ENCODE measurements around the gene ATF3. TPM values are rescaled to one million over a fixed set of nuclear protein-coding genes. Genes with fewer than 3 reads are reported as not detected.

ATF3 gene
- total RNA-seq, 1 experiment from 2014 or later, result 335 TPM

DNA sequence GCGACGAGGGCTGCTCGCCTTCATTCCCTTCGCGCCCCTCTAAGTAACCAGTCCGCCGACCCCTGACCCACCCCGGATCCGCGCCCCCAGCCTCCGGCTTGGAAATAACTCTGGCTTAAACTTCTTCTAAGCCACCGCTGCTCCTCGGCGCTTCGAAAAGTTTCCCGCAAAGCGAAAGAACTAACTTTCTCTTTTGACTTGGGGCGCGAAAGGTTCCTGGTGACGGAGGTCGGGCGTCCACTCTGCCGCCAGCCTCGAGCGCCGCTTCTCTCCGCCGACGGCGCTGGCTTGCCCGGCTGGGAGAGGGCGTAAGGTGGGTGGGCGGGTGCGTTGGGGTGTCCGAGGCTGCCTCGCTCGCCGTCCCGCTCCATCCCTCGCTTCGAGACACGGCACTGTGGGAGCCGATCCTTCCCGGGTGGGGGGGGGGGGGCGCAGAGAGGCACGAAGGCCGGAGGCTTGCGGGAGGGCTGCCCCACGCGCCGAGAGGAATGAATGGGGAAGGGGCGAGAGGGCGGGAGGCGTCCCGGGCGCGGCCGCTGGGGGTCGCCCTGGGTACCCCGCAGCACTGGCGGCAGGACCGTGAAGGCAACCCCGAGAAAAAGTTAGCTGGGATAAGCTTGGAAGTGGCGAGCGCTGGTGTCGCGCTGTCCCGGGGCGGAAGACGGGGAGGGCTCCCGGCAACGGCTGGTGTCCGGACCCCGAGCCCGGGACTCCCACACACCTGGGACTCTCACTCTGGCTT, 569 bp downstream of the ATF3 start:
- Histone ChIP-seq H3K4me2 (ENCODE audit: low read length) (peak overlapping the region; percentile 87), H3K79me2 (ENCODE audit: low read length) (peaks cover 36% of the 10 kb centered on the region), H3K9me3 (ENCODE audit: low read length) (no peaks in the 10 kb centered on the region), H2AFZ (ENCODE audit: low read length) (no peak overlapping the region), H3F3A (ENCODE audit: low read length, unreplicated experiment) (no peaks in the 10 kb centered on the region), H3K4me1 (ENCODE audit: insufficient read depth, low read length) (peaks cover 37% of the 10 kb centered on the region), H3K9ac (ENCODE audit: low read length) (peak overlapping the region; percentile 84), H3K4me3 (ENCODE audit: low read length) (peak overlapping the region; percentile 83), H3K27ac (ENCODE audit: low read length) (peak overlapping the region; percentile 44), H3K9me2 (replicated peaks; ENCODE audit: low read length) (no peaks in the 10 kb centered on the region), H3K27me3 (ENCODE audit: low read length) (peaks cover 38% of the 10 kb centered on the region), H4K20me1 (ENCODE audit: low read length) (peaks cover 48% of the 10 kb centered on the region), H3K36me3 (ENCODE audit: low read depth, low read length) (no peaks in the 10 kb centered on the region; the same call in 1 of the 2 replicates)
- peak; percentile 61 for DNase-seq
- intact Hi-C loops (cut with micrococcal nuclease), result loop anchor here (1.0 to 5.0 kb wide), 10 partner anchors 13 to 463 kb away; no protein-coding TSS in a partner anchor
- peak; percentile 19 for ATAC-seq
- no TSS peak for BruUV-seq (replicated peaks)
- POLR2A ChIA-PET (ENCODE audit: unreplicated experiment), result interaction anchor here (0.6 to 1.4 kb wide), 13 partner anchors 10 to 464 kb away, joined by 3 to 47 read pairs (median 8); no protein-coding TSS in a partner anchor
- CTCF ChIA-PET, result interaction anchor here (0.6 to 1.4 kb wide), 8 partner anchors 12 to 318 kb away, joined by 3 to 5 read pairs (median 4); no protein-coding TSS in a partner anchor
- TF ChIP-seq EZH2 (IDR thresholded peaks at IDR 0.05; ENCODE audit: low read length, unreplicated experiment) (no peak), EZH2phosphoT487 (IDR thresholded peaks at IDR 0.05; ENCODE audit: borderline replicate concordance, low read length) (no peak)
- TF ChIP-seq, protein P1, sequence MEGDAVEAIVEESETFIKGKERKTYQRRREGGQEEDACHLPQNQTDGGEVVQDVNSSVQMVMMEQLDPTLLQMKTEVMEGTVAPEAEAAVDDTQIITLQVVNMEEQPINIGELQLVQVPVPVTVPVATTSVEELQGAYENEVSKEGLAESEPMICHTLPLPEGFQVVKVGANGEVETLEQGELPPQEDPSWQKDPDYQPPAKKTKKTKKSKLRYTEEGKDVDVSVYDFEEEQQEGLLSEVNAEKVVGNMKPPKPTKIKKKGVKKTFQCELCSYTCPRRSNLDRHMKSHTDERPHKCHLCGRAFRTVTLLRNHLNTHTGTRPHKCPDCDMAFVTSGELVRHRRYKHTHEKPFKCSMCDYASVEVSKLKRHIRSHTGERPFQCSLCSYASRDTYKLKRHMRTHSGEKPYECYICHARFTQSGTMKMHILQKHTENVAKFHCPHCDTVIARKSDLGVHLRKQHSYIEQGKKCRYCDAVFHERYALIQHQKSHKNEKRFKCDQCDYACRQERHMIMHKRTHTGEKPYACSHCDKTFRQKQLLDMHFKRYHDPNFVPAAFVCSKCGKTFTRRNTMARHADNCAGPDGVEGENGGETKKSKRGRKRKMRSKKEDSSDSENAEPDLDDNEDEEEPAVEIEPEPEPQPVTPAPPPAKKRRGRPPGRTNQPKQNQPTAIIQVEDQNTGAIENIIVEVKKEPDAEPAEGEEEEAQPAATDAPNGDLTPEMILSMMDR (conservative IDR thresholded peaks at IDR 0.05; ENCODE audit: low read depth, low read length), result peak; percentile 53

DNA sequence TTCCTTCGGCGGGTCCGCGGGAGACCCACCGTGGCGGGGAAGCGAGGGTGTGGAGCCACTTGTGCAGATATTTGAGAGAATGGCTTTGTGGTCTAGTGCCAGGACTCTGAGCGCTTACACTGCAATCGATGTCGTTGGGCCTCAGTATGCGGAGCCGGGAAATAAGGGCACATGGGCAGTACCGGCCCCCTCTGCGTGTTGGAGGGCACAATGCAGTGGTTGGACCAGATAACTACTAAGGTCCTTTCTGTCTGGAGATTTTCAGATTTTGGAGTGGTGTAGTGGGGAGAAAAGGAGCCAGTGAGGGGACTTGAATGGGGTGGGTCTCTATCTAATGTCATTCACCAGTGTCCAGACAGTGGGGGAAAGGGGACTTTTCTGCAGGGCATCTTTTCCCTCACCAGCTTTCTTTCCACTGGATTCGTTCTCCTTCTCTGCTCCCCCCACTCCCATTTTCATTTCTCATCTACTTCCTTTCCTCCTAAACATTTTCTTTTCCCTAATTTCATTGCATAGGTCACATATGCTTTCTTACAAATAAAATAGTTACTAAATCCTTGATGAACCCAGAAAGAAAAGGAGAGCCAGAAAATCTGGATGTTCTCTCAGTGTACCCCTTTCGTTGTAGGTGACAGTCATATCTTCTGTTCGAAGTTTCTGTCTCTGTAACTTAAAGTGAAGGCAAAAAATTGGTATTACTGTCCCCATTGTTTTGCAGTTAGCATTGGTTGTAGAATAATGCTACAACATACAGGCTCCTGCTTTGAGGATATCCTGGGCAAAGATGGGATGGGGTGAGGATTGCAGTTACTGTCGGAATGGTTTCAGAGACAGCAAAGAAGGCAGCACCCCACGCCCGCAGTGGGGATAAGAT, 1.4 kb downstream of the ATF3 start:
- peak overlapping the region; percentile 87 for H3K4me2 ChIP-seq (ENCODE audit: low read length)
- H3K27me3 ChIP-seq (ENCODE audit: low read length), result peaks cover 30% of the 10 kb centered on the region
- H3K79me2 ChIP-seq (ENCODE audit: low read length), result peaks cover 36% of the 10 kb centered on the region
- no peak overlapping the region for H2AFZ ChIP-seq (ENCODE audit: low read length)
- peak overlapping the region; percentile 84 for H3K9ac ChIP-seq (ENCODE audit: low read length)
- ATAC-seq (0 out of 2 replicates have a peak, but pooled peaks have one; percentile 0), DNase-seq (peak; percentile 51)
- intact Hi-C loops (cut with micrococcal nuclease), result loop anchor here (1.0 to 5.0 kb wide), 6 partner anchors 57 to 462 kb away; no protein-coding TSS in a partner anchor
- H3K9me3 ChIP-seq (ENCODE audit: low read length), result no peaks in the 10 kb centered on the region
- no peaks in the 10 kb centered on the region for H3F3A ChIP-seq (ENCODE audit: low read length, unreplicated experiment)
- POLR2A ChIA-PET (ENCODE audit: unreplicated experiment), result interaction anchor here (0.6 to 0.7 kb wide), 2 partner anchors 20 to 140 kb away, joined by 4 to 5 read pairs; no protein-coding TSS in a partner anchor
- CTCF ChIA-PET, result interaction anchor here (0.7 kb wide), 2 partner anchors 55 to 133 kb away, joined by 3 read pairs; no protein-coding TSS in a partner anchor
- no peak overlapping the region for H3K27ac ChIP-seq (ENCODE audit: low read length)
- no peaks in the 10 kb centered on the region for H3K9me2 ChIP-seq (replicated peaks; ENCODE audit: low read length)
- H3K4me1 ChIP-seq (ENCODE audit: insufficient read depth, low read length), result peaks cover 37% of the 10 kb centered on the region
- H3K36me3 ChIP-seq (ENCODE audit: low read depth, low read length), result peaks cover 5% of the 10 kb centered on the region
- TSS peak; percentile 37 for BruUV-seq (replicated peaks)
- peak overlapping the region; percentile 83 for H3K4me3 ChIP-seq (ENCODE audit: low read length)
- TF ChIP-seq EZH2 (IDR thresholded peaks at IDR 0.05; ENCODE audit: low read length, unreplicated experiment), result no peak
- TF ChIP-seq, protein P1 (conservative IDR thresholded peaks at IDR 0.05; ENCODE audit: low read depth, low read length), result no peak
- no peak for TF ChIP-seq EZH2phosphoT487 (IDR thresholded peaks at IDR 0.05; ENCODE audit: borderline replicate concordance, low read length)
- peaks cover 56% of the 10 kb centered on the region for H4K20me1 ChIP-seq (ENCODE audit: low read length)

All from PC-3 (cell line).